Activated naive CD8-positive, alpha-beta T cell treated with anti-CD3 and anti-CD28 coated beads, Interleukin-2, amount 10 ng/mL, durations not matched to agents 7 days and 5 days (primary cell): ENCODE measurements around the gene HMCN2. TPM values are rescaled to one million over a fixed set of nuclear protein-coding genes. Genes with fewer than 3 reads are reported as not detected.

Experiments
- ATAC-seq: fragments of 150-1000 bp; cut with Tn5 transposase; one replicate; pipeline ENCODE4 v1.10.0; 2021; ENCODE audit warnings: low read depth, moderate library complexity
- POLR2A ChIA-PET: fragments of 350-600 bp; sonication (Branson Sonifier 250); formaldehyde crosslinking; loops from one replicate; lab custom pipeline; 2021; ENCODE audit warnings: antibody characterized with exemption; lab: Charles Lee
- DNase-seq: peaks from one replicate; pipeline ENCODE4 v3.0.0; 2021
- H3K27ac Mint-ChIP-seq: one replicate; pipeline ENCODE4 v1.8.0; 2022; ENCODE audit warnings: mild to moderate bottlenecking, mixed read lengths
- H3K27me3 Mint-ChIP-seq: one replicate; pipeline ENCODE4 v1.8.0; 2022; ENCODE audit warnings: mild to moderate bottlenecking, moderate library complexity, mixed read lengths
- H3K36me3 Mint-ChIP-seq: one replicate; pipeline ENCODE4 v1.8.0; 2021; ENCODE audit warnings: mild to moderate bottlenecking, mixed read lengths
- H3K4me1 Mint-ChIP-seq: one replicate; pipeline ENCODE4 v1.8.0; 2021; ENCODE audit warnings: mixed read lengths
- H3K4me3 Mint-ChIP-seq: one replicate; pipeline ENCODE4 v1.8.0; 2022; ENCODE audit warnings: mild to moderate bottlenecking, moderate library complexity, mixed read lengths
- H3K9me3 Mint-ChIP-seq: one replicate; pipeline ENCODE4 v1.8.0; 2021; ENCODE audit warnings: mixed read lengths
- total RNA-seq, 2 experiments: library from RNA; stranded (reverse); gene quantifications; one replicate each; pipeline ENCODE4 v1.2.3, GENCODE V29; 2021

The HMCN2 gene
- total RNA-seq, 2 experiments from 2014 or later: not detected

GRCh38 chr9:130382636-130383349 is 117.2 kb downstream of the HMCN2 start:
- no peak for DNase-seq
- H3K27ac Mint-ChIP-seq: no peak overlapping the region
- no peaks in the 10 kb centered on the region for H3K4me1 Mint-ChIP-seq
- no peaks in the 10 kb centered on the region for H3K27me3 Mint-ChIP-seq
- ATAC-seq: no peak
- no peak overlapping the region for H3K4me3 Mint-ChIP-seq
- POLR2A ChIA-PET: no interaction called here
- H3K9me3 Mint-ChIP-seq: no peaks in the 10 kb centered on the region
- H3K36me3 Mint-ChIP-seq: no peaks in the 10 kb centered on the region

DNA sequence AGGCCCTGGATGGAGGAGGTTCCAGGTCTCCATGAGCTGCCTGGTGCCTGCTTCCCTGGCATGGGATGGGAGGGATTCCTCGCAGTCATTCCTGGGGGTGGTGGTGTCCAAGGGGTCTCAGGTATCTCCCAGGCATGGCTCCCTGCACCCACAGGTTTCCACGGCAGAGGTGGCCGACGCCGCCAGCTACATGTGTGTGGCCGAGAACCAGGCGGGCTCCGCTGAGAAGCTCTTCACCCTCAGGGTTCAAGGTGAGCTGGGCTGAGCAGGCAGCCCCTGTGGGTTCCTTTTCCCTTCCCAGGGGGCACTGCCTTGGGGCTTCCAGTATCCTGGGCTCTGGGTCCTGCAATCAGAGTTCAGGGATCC is 117.8 kb downstream of the HMCN2 start:
- H3K4me1 Mint-ChIP-seq: no peaks in the 10 kb centered on the region
- H3K27me3 Mint-ChIP-seq: no peaks in the 10 kb centered on the region
- no peaks in the 10 kb centered on the region for H3K9me3 Mint-ChIP-seq
- H3K27ac Mint-ChIP-seq: no peak overlapping the region
- ATAC-seq: no peak
- POLR2A ChIA-PET: no interaction called here
- no peak for DNase-seq
- H3K36me3 Mint-ChIP-seq: no peaks in the 10 kb centered on the region
- no peak overlapping the region for H3K4me3 Mint-ChIP-seq

GRCh38 chr9:130383979-130384676 is 118.6 kb downstream of the HMCN2 start:
- no peak overlapping the region for H3K27ac Mint-ChIP-seq
- DNase-seq (no peak), ATAC-seq (no peak)
- POLR2A ChIA-PET: no interaction called here
- H3K36me3 Mint-ChIP-seq: no peaks in the 10 kb centered on the region
- no peaks in the 10 kb centered on the region for H3K4me1 Mint-ChIP-seq
- H3K4me3 Mint-ChIP-seq: no peak overlapping the region
- H3K9me3 Mint-ChIP-seq: no peaks in the 10 kb centered on the region
- H3K27me3 Mint-ChIP-seq: no peaks in the 10 kb centered on the region

GRCh38 chr9:130385257-130385656 is 119.7 kb downstream of the HMCN2 start:
- Mint-ChIP-seq H3K27ac (no peak overlapping the region), H3K4me1 (no peaks in the 10 kb centered on the region), H3K4me3 (no peak overlapping the region), H3K36me3 (no peaks in the 10 kb centered on the region), H3K9me3 (no peaks in the 10 kb centered on the region), H3K27me3 (no peaks in the 10 kb centered on the region)
- POLR2A ChIA-PET: no interaction called here
- DNase-seq (no peak), ATAC-seq (no peak)

DNA sequence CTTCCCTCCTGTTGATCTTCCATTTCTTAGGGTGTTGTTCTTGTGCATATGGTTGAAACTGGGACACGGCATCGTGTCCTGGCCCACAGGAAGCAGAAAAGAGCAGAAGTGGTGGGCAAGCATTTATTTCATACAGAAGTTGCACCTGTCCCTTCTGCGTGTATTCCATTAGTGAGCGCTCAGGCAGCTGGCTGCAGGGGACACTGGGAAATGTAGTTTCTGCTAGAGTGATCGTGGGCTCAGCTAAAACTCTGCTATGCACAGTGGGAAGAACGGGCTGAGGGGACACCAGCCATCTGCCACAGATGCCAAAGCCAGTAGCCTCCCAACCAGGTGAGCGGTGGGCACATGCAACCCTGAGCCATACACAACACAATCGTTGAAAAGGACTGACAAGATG is 121.8 kb downstream of the HMCN2 start:
- Mint-ChIP-seq H3K27ac (no peak overlapping the region), H3K27me3 (no peaks in the 10 kb centered on the region), H3K4me1 (no peaks in the 10 kb centered on the region), H3K36me3 (no peaks in the 10 kb centered on the region), H3K9me3 (no peaks in the 10 kb centered on the region), H3K4me3 (no peak overlapping the region)
- POLR2A ChIA-PET: no interaction called here
- ATAC-seq (no peak), DNase-seq (no peak)

GRCh38 chr9:130387905-130388304 is 122.3 kb downstream of the HMCN2 start:
- H3K36me3 Mint-ChIP-seq: no peaks in the 10 kb centered on the region
- POLR2A ChIA-PET: no interaction called here
- no peaks in the 10 kb centered on the region for H3K9me3 Mint-ChIP-seq

DNA sequence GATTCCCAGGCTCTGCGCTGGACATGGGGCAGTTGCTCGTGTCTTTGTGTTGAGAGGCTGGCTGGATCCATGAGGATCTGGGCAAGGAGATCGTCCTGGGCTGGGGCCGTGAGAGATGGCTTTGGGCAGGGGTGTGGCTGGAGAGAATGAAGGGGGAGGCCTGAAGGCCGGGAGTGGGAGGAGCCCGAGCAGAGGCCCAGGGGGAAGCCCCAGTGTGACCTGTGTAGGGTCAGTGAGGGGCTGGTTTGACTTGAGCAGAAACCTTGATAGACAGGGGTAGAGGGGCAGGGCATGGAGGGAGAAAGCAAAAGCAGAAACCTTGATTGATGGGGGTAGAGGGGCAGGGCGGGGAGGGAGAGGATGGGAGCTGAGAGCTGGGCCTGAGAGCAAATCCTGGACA is 124.8 kb downstream of the HMCN2 start:
- H3K36me3 Mint-ChIP-seq: no peaks in the 10 kb centered on the region
- no peak overlapping the region for H3K4me3 Mint-ChIP-seq
- POLR2A ChIA-PET: no interaction called here
- ATAC-seq (no peak), DNase-seq (no peak)
- no peaks in the 10 kb centered on the region for H3K4me1 Mint-ChIP-seq
- H3K27ac Mint-ChIP-seq: no peak overlapping the region
- no peaks in the 10 kb centered on the region for H3K9me3 Mint-ChIP-seq
- H3K27me3 Mint-ChIP-seq: no peaks in the 10 kb centered on the region

More at GRCh38 chr9:130387905-130388304, 122.3 kb downstream of the HMCN2 start:
- no peak overlapping the region for H3K27ac Mint-ChIP-seq
- DNase-seq (no peak), ATAC-seq (no peak)
- H3K4me1 Mint-ChIP-seq: no peaks in the 10 kb centered on the region
- H3K27me3 Mint-ChIP-seq: no peaks in the 10 kb centered on the region
- no peak overlapping the region for H3K4me3 Mint-ChIP-seq

DNA sequence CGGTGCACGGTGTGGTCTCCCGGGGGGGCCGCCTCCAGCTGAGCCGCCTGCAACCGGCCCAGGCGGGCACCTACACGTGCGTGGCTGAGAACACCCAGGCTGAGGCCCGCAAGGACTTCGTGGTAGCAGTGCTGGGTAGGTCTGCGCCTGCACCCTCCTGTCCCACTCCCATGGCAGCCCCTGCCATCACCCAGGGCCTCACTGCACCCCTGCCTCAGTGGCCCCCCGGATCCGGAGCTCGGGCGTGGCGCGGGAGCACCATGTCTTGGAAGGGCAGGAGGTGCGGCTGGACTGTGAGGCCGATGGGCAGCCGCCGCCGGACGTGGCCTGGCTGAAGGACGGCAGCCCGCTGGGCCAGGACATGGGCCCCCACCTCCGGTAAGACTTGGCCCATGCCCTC is 125.4 kb downstream of the HMCN2 start:
- POLR2A ChIA-PET: no interaction called here
- Mint-ChIP-seq H3K4me1 (no peaks in the 10 kb centered on the region), H3K27ac (no peak overlapping the region), H3K9me3 (no peaks in the 10 kb centered on the region), H3K4me3 (no peak overlapping the region), H3K36me3 (no peaks in the 10 kb centered on the region), H3K27me3 (no peaks in the 10 kb centered on the region)
- ATAC-seq (no peak), DNase-seq (no peak)

- no peak for DNase-seq
- no peak overlapping the region for H3K4me3 Mint-ChIP-seq
- H3K36me3 Mint-ChIP-seq: no peaks in the 10 kb centered on the region
- H3K9me3 Mint-ChIP-seq: no peaks in the 10 kb centered on the region
- H3K27me3 Mint-ChIP-seq: no peaks in the 10 kb centered on the region
- no peaks in the 10 kb centered on the region for H3K4me1 Mint-ChIP-seq
- no peak overlapping the region for H3K27ac Mint-ChIP-seq
- ATAC-seq: no peak
- POLR2A ChIA-PET: no interaction called here
Measured at GRCh38 chr9:130391866-130392265, 126.3 kb downstream of the HMCN2 start.

DNA sequence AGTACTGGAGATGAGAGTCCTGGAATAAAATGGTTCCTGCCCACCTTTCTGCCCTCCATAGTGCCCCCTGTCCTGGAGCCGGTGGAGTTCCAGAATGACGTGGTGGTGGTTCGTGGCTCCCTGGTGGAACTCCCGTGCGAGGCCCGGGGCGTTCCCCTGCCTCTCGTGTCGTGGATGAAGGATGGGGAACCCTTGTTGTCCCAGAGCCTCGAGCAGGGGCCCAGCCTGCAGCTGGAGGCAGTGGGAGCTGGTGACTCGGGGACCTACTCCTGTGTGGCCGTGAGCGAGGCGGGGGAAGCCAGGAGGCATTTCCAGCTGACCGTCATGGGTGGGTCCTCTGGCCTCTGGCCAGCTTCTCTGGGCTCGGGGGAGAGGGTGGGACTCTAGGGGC is 128.1 kb downstream of the HMCN2 start:
- Mint-ChIP-seq H3K4me3 (no peak overlapping the region), H3K4me1 (no peaks in the 10 kb centered on the region), H3K27me3 (no peaks in the 10 kb centered on the region), H3K36me3 (no peaks in the 10 kb centered on the region), H3K9me3 (no peaks in the 10 kb centered on the region), H3K27ac (no peak overlapping the region)
- no peak for DNase-seq
- no peak for ATAC-seq
- POLR2A ChIA-PET: no interaction called here

- Mint-ChIP-seq H3K36me3 (no peaks in the 10 kb centered on the region), H3K4me3 (no peak overlapping the region), H3K4me1 (no peaks in the 10 kb centered on the region), H3K27ac (no peak overlapping the region), H3K27me3 (no peaks in the 10 kb centered on the region), H3K9me3 (no peaks in the 10 kb centered on the region)
- ATAC-seq (no peak), DNase-seq (no peak)
- POLR2A ChIA-PET: no interaction called here
Measured at GRCh38 chr9:130394320-130394719, 128.8 kb downstream of the HMCN2 start.

GRCh38 chr9:130394814-130395470 is 129.4 kb downstream of the HMCN2 start:
- no peaks in the 10 kb centered on the region for H3K9me3 Mint-ChIP-seq
- no peaks in the 10 kb centered on the region for H3K4me1 Mint-ChIP-seq
- DNase-seq (no peak), ATAC-seq (no peak)
- no peaks in the 10 kb centered on the region for H3K36me3 Mint-ChIP-seq
- POLR2A ChIA-PET: no interaction called here
- no peak overlapping the region for H3K4me3 Mint-ChIP-seq
- H3K27me3 Mint-ChIP-seq: no peaks in the 10 kb centered on the region
- H3K27ac Mint-ChIP-seq: no peak overlapping the region

DNA sequence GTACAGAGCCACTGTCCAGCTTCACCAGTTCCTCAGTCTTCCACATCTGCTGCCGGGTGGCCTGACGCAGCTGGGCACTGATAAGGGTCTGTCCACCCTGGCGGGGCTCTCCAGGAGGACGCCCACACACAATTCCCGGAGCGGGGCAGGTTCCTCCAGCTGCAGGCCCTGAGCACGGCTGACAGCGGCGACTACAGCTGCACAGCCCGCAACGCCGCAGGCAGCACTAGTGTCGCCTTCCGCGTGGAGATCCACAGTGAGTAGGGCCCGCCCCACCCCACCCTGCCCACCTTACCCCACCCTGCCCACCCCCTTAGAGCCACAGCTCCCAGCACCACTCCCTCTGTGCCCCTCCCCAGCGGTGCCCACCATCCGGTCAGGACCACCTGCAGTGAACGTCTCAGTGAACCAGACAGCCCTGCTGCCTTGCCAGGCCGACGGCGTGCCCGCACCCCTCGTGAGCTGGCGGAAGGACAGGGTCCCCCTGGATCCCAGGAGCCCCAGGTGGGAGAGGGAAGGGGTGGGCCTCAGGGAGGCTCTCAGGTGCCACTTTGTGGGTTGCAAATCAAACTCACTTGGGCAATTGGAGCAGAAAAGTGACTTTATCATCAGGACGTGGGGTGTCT is 130.4 kb downstream of the HMCN2 start:
- Mint-ChIP-seq H3K4me1 (no peaks in the 10 kb centered on the region), H3K36me3 (no peaks in the 10 kb centered on the region), H3K4me3 (no peak overlapping the region), H3K27me3 (no peaks in the 10 kb centered on the region), H3K9me3 (no peaks in the 10 kb centered on the region), H3K27ac (no peak overlapping the region)
- ATAC-seq (no peak), DNase-seq (no peak)
- POLR2A ChIA-PET: no interaction called here

- H3K36me3 Mint-ChIP-seq: no peaks in the 10 kb centered on the region
- H3K4me1 Mint-ChIP-seq: no peaks in the 10 kb centered on the region
- H3K27me3 Mint-ChIP-seq: no peaks in the 10 kb centered on the region
- H3K9me3 Mint-ChIP-seq: no peaks in the 10 kb centered on the region
- no peak overlapping the region for H3K27ac Mint-ChIP-seq
- POLR2A ChIA-PET: no interaction called here
- ATAC-seq (no peak), DNase-seq (no peak)
- no peak overlapping the region for H3K4me3 Mint-ChIP-seq
Measured at GRCh38 chr9:130396581-130396980, 131.0 kb downstream of the HMCN2 start.
